ENCODE data around the gene LYSMD2. TPM values are rescaled to one million over a fixed set of nuclear protein-coding genes. Genes with fewer than 3 reads are reported as not detected.

The LYSMD2 gene, protein sequence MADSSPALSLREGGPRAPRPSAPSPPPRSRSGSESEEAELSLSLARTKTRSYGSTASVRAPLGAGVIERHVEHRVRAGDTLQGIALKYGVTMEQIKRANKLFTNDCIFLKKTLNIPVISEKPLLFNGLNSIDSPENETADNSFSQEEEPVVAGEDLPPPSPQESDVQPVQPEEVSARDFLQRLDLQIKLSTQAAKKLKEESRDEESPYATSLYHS
- total RNA-seq: 6.6 TPM

DNA sequence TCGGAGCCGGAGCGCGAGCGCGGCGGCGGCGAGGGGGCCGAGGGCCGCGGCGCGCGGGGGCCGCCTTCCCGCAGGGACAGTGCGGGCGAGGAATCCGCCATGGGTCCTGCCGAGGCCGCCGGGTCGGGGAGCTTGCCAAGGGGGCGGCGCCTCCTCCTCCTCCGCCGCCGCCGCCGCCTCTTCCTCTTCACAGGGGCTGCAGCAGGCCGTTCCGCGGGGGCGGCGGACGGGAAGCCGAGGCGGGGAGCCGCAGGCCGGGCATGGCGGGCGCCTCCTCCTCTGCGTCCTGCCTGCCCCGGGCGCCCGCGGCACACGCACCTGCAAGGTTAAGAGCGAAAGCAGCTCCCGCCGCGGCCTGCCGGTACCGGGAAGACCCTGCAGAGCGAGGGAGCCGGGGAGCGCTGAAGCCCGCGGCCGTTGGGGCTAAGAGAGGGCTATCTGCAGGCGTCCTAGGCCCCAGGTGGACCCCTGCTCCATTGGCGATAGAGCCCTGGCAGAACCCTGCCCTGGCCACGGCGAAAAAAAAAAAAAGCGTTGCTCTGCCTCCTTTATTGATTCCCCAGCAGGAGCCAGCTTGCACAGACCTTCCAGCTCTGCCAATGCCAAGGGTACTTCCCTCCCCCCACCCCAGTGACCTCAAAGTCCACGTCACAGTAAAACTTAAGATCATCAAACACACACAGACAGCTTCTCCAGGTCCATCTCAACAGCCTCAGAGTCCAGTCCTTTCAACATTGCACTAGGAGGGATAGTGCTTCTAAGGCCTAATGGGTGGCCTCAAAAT lies at the start of gene LYSMD2:
LYSMD2 (minus strand) TSS at position 134 of the 784 bp plus-strand sequence; CDS start at position 101, 33 bp downstream.

DNA sequence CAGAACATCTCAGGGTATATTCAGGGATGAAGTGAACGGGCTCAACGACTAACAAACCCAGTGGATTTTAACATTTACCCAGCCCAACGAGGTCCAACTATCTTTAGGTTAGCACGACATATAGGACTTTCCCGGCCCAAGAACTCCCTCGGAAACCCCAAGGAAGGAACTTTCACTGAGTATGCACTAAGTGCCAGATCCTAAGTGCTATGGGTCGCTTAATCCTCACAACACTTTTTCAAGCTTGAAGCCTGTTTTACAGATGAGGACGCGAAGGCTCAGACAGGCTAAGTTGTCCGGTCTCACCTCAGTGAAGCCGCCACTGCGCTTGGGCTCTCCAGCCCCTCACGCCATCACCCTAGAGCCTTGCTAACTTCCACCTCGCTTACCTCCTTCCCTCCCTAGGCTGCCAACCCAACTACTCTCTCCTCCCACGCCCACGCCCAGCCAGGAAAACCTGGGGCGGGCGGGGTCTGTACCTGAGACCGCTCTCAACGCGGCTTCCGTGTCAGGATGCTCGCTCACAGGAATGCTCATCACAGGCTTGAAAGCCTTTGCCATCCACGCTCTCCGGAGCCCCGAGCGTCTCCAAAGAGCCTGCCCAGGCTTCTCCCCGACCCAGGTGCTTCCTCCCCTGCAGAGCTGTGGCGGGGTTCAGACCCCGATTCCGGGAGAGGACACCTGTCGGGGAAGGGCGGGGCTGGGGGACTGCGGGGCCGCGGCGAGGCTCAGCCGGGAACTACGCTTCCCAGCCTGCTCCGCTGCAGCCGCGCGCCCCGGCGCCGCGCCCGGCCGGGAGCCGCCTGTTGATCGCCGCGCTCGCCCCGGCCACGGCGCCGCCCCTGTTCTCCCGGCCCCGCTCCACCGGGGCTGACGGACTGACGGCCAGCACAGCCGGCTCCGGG lies 13.6 kb upstream of the LYSMD2 start, which contains the start of gene TMOD2:
TMOD2 (plus strand) TSS at position 806 of the 905 bp plus-strand sequence. CDS start 14,845 bp downstream, outside the sequence.

DNA sequence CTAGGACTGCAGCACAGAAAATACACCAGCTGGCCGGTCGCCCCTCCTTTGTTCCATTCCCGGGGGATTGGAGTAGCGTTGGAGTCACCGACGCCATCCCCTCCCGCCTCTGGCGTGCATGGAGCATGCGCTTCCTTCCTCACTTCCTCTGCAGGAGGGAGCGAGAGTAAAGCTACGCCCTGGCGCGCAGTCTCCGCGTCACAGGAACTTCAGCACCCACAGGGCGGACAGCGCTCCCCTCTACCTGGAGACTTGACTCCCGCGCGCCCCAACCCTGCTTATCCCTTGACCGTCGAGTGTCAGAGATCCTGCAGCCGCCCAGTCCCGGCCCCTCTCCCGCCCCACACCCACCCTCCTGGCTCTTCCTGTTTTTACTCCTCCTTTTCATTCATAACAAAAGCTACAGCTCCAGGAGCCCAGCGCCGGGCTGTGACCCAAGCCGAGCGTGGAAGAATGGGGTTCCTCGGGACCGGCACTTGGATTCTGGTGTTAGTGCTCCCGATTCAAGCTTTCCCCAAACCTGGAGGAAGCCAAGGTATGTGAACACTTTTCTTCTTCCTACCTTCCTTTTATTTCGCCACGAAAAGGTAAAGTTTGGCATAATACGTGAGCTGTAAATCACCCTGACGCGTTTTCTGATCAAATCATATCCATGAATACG lies 56.0 kb downstream of the LYSMD2 start, which contains the start of gene SCG3:
SCG3 (plus strand) TSS at position 201 of the 661 bp plus-strand sequence; CDS start at position 454, 253 bp downstream.

Other genes starting within 250 kb of the LYSMD2 start
- gene DMXL2, start 114.9 kb downstream of the LYSMD2 start, total RNA-seq: 68.6 TPM
- gene SCG3, start 56.2 kb downstream of the LYSMD2 start, total RNA-seq: not detected
- 6.4 TPM for gene TMOD2, start 13.9 kb upstream of the LYSMD2 start, total RNA-seq
- 40.0 TPM for gene TMOD3, start 92.0 kb upstream of the LYSMD2 start, total RNA-seq
- gene LEO1, start 234.1 kb upstream of the LYSMD2 start, total RNA-seq: 11.4 TPM